SK-N-SH (cell line): Measurements from ENCODE around the gene NSUN2. TPM values are rescaled to one million over a fixed set of nuclear protein-coding genes. Genes with fewer than 3 reads are reported as not detected.

ENCODE experiments used
- CTCF ChIA-PET: fragments of 300-600, 350-600 bp; formaldehyde crosslinking; extraction: SDS; loops from one replicate; lab custom pipeline; 2021; lab: Yijun Ruan, JAX
- POLR2A ChIA-PET: fragments of 350-600 bp; sonication (Branson Sonifier 250); formaldehyde crosslinking; extraction: SDS; loops from one replicate; lab custom pipeline; 2020; ENCODE audit warnings: antibody characterized with exemption, inconsistent platforms; lab: Yijun Ruan, JAX
- DNase-seq: peaks from one replicate; pipeline ENCODE4 v3.0.0; 2012
- H2AFZ ChIP-seq: fragments of 200-600 bp; sonication (generic); 2 replicates; pipeline ENCODE4 v1.8.1; 2016; ENCODE audit warnings: antibody characterized with exemption, mild to moderate bottlenecking, low read depth
- H3F3A ChIP-seq: fragments of 200-600 bp; sonication (generic); replicated peaks from 2 replicates; pipeline ENCODE3; 2016; ENCODE audit warnings: antibody characterized with exemption, mild to moderate bottlenecking; ENCODE audit not compliant: insufficient read depth
- H3K27ac ChIP-seq, 2 experiments: fragments of 200-500 bp in 1 of 2; fragments of 200-600 bp in 1 of 2; sonication (Bioruptor generic) in 1 of 2; sonication (generic), shearing (Covaris generic) in 1 of 2; 2 replicates each; pipeline versions ENCODE4 v1.5.1 to v1.6.1; 2014 to 2016; ENCODE audit warnings: low read depth in 2 of 2, inconsistent platforms in 1 of 2, low read length in 1 of 2, mild to moderate bottlenecking in 1 of 2, mixed read lengths in 1 of 2
- H3K27me3 ChIP-seq: fragments of 200-600 bp; sonication (generic), shearing (Covaris generic); 2 replicates; pipeline ENCODE4 v1.6.1; 2016; ENCODE audit warnings: mixed run types; ENCODE audit not compliant: insufficient read depth
- H3K36me3 ChIP-seq, 2 experiments: fragments of 200-500 bp in 1 of 2; fragments of 200-600 bp in 1 of 2; sonication (Bioruptor generic) in 1 of 2; sonication (generic) in 1 of 2; replicated peaks in 1 of 2; 2 replicates each; pipeline versions ENCODE3 to v1.5.1; 2014 to 2016; ENCODE audit warnings: low read length in 1 of 2, mild to moderate bottlenecking in 1 of 2; ENCODE audit not compliant: insufficient read depth in 2 of 2, control insufficient read depth in 1 of 2
- H3K4me1 ChIP-seq, 2 experiments: fragments of 200-500 bp in 1 of 2; fragments of 200-600 bp in 1 of 2; sonication (Bioruptor generic) in 1 of 2; sonication (generic), shearing (Covaris generic) in 1 of 2; 2 replicates each; pipeline versions ENCODE4 v1.5.1 to v1.6.1; 2014 to 2016; ENCODE audit warnings: low read depth in 1 of 2, low read length in 1 of 2, mixed run types in 1 of 2; ENCODE audit not compliant: insufficient read depth in 2 of 2, control insufficient read depth in 1 of 2
- H3K4me2 ChIP-seq: fragments of 200-600 bp; sonication (generic), shearing (Covaris generic); 2 replicates; pipeline ENCODE4 v1.6.1; 2017; ENCODE audit warnings: mixed run types
- H3K4me3 ChIP-seq, 2 experiments: fragments of 200-500 bp in 1 of 2; fragments of 200-600 bp in 1 of 2; sonication (Bioruptor generic) in 1 of 2; sonication (generic), shearing (Covaris generic) in 1 of 2; 2 replicates each; pipeline versions ENCODE4 v1.5.1 to v1.8.1; 2014 to 2016; ENCODE audit warnings: low read depth in 2 of 2, inconsistent platforms in 1 of 2, low read length in 1 of 2, mild to moderate bottlenecking in 1 of 2, mixed read lengths in 1 of 2, moderate library complexity in 1 of 2
- H3K79me2 ChIP-seq: fragments of 200-600 bp; sonication (generic); 2 replicates; pipeline ENCODE4 v1.8.1; 2017; ENCODE audit warnings: mild to moderate bottlenecking; ENCODE audit not compliant: insufficient read depth
- H3K9ac ChIP-seq: fragments of 200-600 bp; sonication (generic); 2 replicates; pipeline ENCODE4 v1.6.1; 2017; ENCODE audit warnings: mixed run types
- H3K9me2 ChIP-seq: fragments of 200-600 bp; sonication (generic); 2 replicates; pipeline ENCODE4 v1.6.1; 2017; ENCODE audit warnings: mixed run types
- H3K9me3 ChIP-seq: fragments of 200-600 bp; sonication (generic); 2 replicates; pipeline ENCODE4 v1.6.1; 2017; ENCODE audit warnings: mixed run types, mild to moderate bottlenecking, moderate library complexity
- H4K20me1 ChIP-seq: fragments of 200-600 bp; sonication (generic); 2 replicates; pipeline ENCODE4 v1.6.1; 2017; ENCODE audit warnings: mild to moderate bottlenecking, mixed run types; ENCODE audit not compliant: insufficient read depth
- ELF1 ChIP-seq: IDR thresholded peaks from 2 replicates; pipeline ENCODE4 v1.4.0; 2012
- EP300 ChIP-seq, 2 experiments: IDR thresholded peaks; 2 replicates each; pipeline versions ENCODE4 v1.4.0 to v1.6.1; 2012; ENCODE audit warnings: borderline replicate concordance in 1 of 2, low read depth in 1 of 2, low read length in 1 of 2
- EZH2phosphoT487 ChIP-seq: fragments of 200-600 bp; sonication (generic); IDR thresholded peaks from 2 replicates; pipeline ENCODE4 v1.6.1; 2017; ENCODE audit warnings: low read depth, mixed run types, mild to moderate bottlenecking, antibody characterized with exemption, moderate library complexity, borderline replicate concordance
- FOSL2 ChIP-seq: IDR thresholded peaks from 2 replicates; pipeline ENCODE4 v1.4.0; 2012; ENCODE audit warnings: low read depth, mild to moderate bottlenecking, moderate library complexity, borderline replicate concordance
- FOXJ3 ChIP-seq: sonication (generic); formaldehyde crosslinking; IDR thresholded peaks from 2 replicates; pipeline ENCODE4 v1.5.1; 2020; ENCODE audit warnings: mild to moderate bottlenecking, missing genetic modification reagents
- GABPA ChIP-seq: IDR thresholded peaks from 2 replicates; pipeline ENCODE4 v1.4.0; 2012; ENCODE audit warnings: low read depth, mild to moderate bottlenecking
- GATA2 ChIP-seq: sonication (generic); formaldehyde crosslinking; IDR thresholded peaks from 2 replicates; pipeline ENCODE4 v1.5.0; 2020; ENCODE audit warnings: mild to moderate bottlenecking, missing genetic modification reagents
- IRF3 ChIP-seq: fragments of 150-350 bp; IDR thresholded peaks from 2 replicates; pipeline ENCODE4 v1.6.1; 2016; ENCODE audit warnings: mild to moderate bottlenecking, low read depth, low read length
- MAX ChIP-seq: IDR thresholded peaks from 2 replicates; pipeline ENCODE4 v1.4.0; 2012; ENCODE audit warnings: low read depth
- NFIC ChIP-seq: IDR thresholded peaks from 2 replicates; pipeline ENCODE4 v1.4.0; 2012; ENCODE audit warnings: borderline replicate concordance
- NRF1 ChIP-seq: IDR thresholded peaks from 2 replicates; pipeline ENCODE4 v1.6.1; 2012; ENCODE audit warnings: low read depth, mild to moderate bottlenecking, low read length
- PBX3 ChIP-seq: IDR thresholded peaks from 2 replicates; pipeline ENCODE4; 2012
- POLR2AphosphoS5 ChIP-seq: IDR thresholded peaks from 2 replicates; pipeline ENCODE4 v1.6.1; 2012; ENCODE audit warnings: low read depth, low read length
- RAD21 ChIP-seq: IDR thresholded peaks from 2 replicates; pipeline ENCODE4 v1.6.1; 2012; ENCODE audit warnings: mild to moderate bottlenecking, low read length
- RCOR1 ChIP-seq: fragments of 150-350 bp; IDR thresholded peaks from 2 replicates; pipeline ENCODE4 v1.6.1; 2017; ENCODE audit warnings: antibody characterized with exemption, low read length
- RFX5 ChIP-seq: IDR thresholded peaks from 2 replicates; pipeline ENCODE4 v1.6.1; 2012; ENCODE audit warnings: mild to moderate bottlenecking, improper control_type of control experiment, low read length
- RXRA ChIP-seq: IDR thresholded peaks from 2 replicates; pipeline ENCODE4 v1.4.0; 2012; ENCODE audit warnings: low read depth, mild to moderate bottlenecking, borderline replicate concordance
- TAF1 ChIP-seq: IDR thresholded peaks from 2 replicates; pipeline ENCODE4 v1.6.1; 2012; ENCODE audit warnings: low read depth, mild to moderate bottlenecking, low read length, moderate library complexity, borderline replicate concordance
- TEAD4 ChIP-seq: IDR thresholded peaks from 2 replicates; pipeline ENCODE4 v1.4.0; 2012; ENCODE audit warnings: mild to moderate bottlenecking, borderline replicate concordance; ENCODE audit not compliant: insufficient read depth
- WGBS: methylation state at CpG from one replicate; pipeline ENCODE4 v1.1.6; 2017; ENCODE audit warnings: low lambda C conversion rate; 5-methylcytosine and 5-hydroxymethylcytosine counted together
- polyA plus RNA-seq, 3 experiments: library from polyadenylated mRNA; depleted of rRNA; stranded (reverse); fragments of >200 nt; gene quantifications; 2 replicates each; pipeline ENCODE4 v1.2.3, GENCODE V29; 2012
- TF ChIP-seq, protein P1 (sequence below): IDR thresholded peaks from 2 replicates; pipeline ENCODE4 v1.4.0; 2012; ENCODE audit warnings: low read depth, borderline replicate concordance

The NSUN2 gene
- polyA plus RNA-seq, 1 of the 3 experiments (the other 2 are of a cell fraction), result 78.9 TPM

- TF ChIP-seq IRF3 (no peak), TEAD4 (no peak), RAD21 (no peak), FOSL2 (no peak), NRF1 (no peak), NFIC (no peak), RXRA (no peak), RCOR1 (no peak), EZH2phosphoT487 (no peak), MAX (no peak), GABPA (no peak), POLR2AphosphoS5 (no peak), ELF1 (no peak), RFX5 (no peak), PBX3 (no peak), EP300 (IDR thresholded peaks at IDR 0.05; ENCODE audit: borderline replicate concordance in 1 of 2, low read depth in 1 of 2, low read length in 1 of 2) (no peak), FOXJ3 (no peak), GATA2 (no peak), TAF1 (no peak)
- TF ChIP-seq, protein P1, sequence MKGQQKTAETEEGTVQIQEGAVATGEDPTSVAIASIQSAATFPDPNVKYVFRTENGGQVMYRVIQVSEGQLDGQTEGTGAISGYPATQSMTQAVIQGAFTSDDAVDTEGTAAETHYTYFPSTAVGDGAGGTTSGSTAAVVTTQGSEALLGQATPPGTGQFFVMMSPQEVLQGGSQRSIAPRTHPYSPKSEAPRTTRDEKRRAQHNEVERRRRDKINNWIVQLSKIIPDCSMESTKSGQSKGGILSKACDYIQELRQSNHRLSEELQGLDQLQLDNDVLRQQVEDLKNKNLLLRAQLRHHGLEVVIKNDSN, result no peak
- H3F3A ChIP-seq, result peaks cover 5% of the 10 kb centered on the region
- H2AFZ ChIP-seq, result no peak overlapping the region
- no peak overlapping the region for H3K9ac ChIP-seq
- POLR2A ChIA-PET, result no interaction called here
- peaks cover 4 to 26% of the 10 kb centered on the region in 2 experiments for H3K36me3 ChIP-seq
- H4K20me1 ChIP-seq, result no peaks in the 10 kb centered on the region
- no peaks in the 10 kb centered on the region for H3K27me3 ChIP-seq
- no peaks in the 10 kb centered on the region for H3K9me3 ChIP-seq
- DNase-seq, result no peak
- no peak overlapping the region for H3K4me2 ChIP-seq
- H3K4me3 ChIP-seq, result no peak overlapping the region
- 74% methylated on average over 12 of the region's 14 CpGs for WGBS
- no peaks in the 10 kb centered on the region for H3K79me2 ChIP-seq
- CTCF ChIA-PET, result interaction anchor here (0.7 to 1.2 kb wide), 2 partner anchors 11 to 25 kb away, joined by 4 to 5 read pairs; no protein-coding TSS in a partner anchor
- no peaks in the 10 kb centered on the region for H3K4me1 ChIP-seq
- H3K27ac ChIP-seq, result no peak overlapping the region
- no peaks in the 10 kb centered on the region for H3K9me2 ChIP-seq
Observed at GRCh38 chr5:6593148-6594016, 39.5 kb downstream of the NSUN2 start.
